ENCODE measurements around the gene CCBE1.

The CCBE1 gene

GRCh38 chr18:59549503-59550173 is 147.6 kb downstream of the CCBE1 start:
- DNase-seq (ENCODE audit: low spot score), result no peak
- Histone ChIP-seq H3K18ac (ENCODE audit: low read length) (no peak overlapping the region), H3K4me1 (ENCODE audit: control insufficient read depth in 2 of 2, insufficient read depth in 1 of 2, low read depth in 1 of 2, low read length in 2 of 2) (no peaks in the 10 kb centered on the region), H3K79me1 (ENCODE audit: low read depth, low read length) (no peaks in the 10 kb centered on the region), H3K4ac (ENCODE audit: low read length) (no peak overlapping the region), H2BK120ac (ENCODE audit: low read depth, low read length) (no peak overlapping the region), H2AFZ (ENCODE audit: low read length) (no peak overlapping the region), H3K27ac (replicated peaks; ENCODE audit: low read length) (no peak overlapping the region), H3K14ac (ENCODE audit: low read length) (no peak overlapping the region), H3K9me3 (replicated peaks in 1 of 2; ENCODE audit: control insufficient read depth in 2 of 2, insufficient read depth in 1 of 2, low read depth in 1 of 2, low read length in 2 of 2) (no peaks in the 10 kb centered on the region), H3K36me3 (replicated peaks in 1 of 2; ENCODE audit: control insufficient read depth in 2 of 2, insufficient read depth in 2 of 2, low read length in 2 of 2) (no peaks in the 10 kb centered on the region), H3K27me3 (ENCODE audit: control insufficient read depth in 3 of 3, insufficient read depth in 3 of 3, low read depth in 1 of 3, low read length in 3 of 3) (peaks cover 0 to 4% (median 0%) of the 10 kb centered on the region in 3 experiments), H2BK12ac (ENCODE audit: low read length) (no peak overlapping the region), H2BK5ac (ENCODE audit: low read length) (no peak overlapping the region), H3K23ac (ENCODE audit: low read depth, low read length, poor library complexity) (no peak overlapping the region), H2BK15ac (ENCODE audit: low read length) (no peak overlapping the region), H2AK5ac (ENCODE audit: low read depth, low read length) (no peak overlapping the region), H3K9ac (ENCODE audit: low read depth, low read length, poor library complexity) (no peak overlapping the region), H4K91ac (ENCODE audit: low read depth, low read length, poor library complexity) (no peak overlapping the region), H3K4me2 (ENCODE audit: insufficient read depth, low read length, poor library complexity, severe bottlenecking) (no peak overlapping the region), H3K4me3 (ENCODE audit: low read length in 2 of 2) (no peak overlapping the region), H4K8ac (ENCODE audit: low read depth, low read length) (no peak overlapping the region)
- WGBS, 2 donors (ENCODE audit: extremely low coverage in 2 of 2, insufficient read length in 2 of 2, insufficient replicate concordance in 1 of 2), result no CpG with 5 or more reads among the region's 3 CpGs

GRCh38 chr18:59547581-59548182 is 149.5 kb downstream of the CCBE1 start:
- Histone ChIP-seq H2BK15ac (ENCODE audit: low read length) (no peak overlapping the region), H2AFZ (ENCODE audit: low read length) (no peak overlapping the region), H3K79me1 (ENCODE audit: low read depth, low read length) (no peaks in the 10 kb centered on the region), H2AK5ac (ENCODE audit: low read depth, low read length) (no peak overlapping the region), H3K4me2 (ENCODE audit: insufficient read depth, low read length, poor library complexity, severe bottlenecking) (no peak overlapping the region), H2BK12ac (ENCODE audit: low read length) (no peak overlapping the region), H3K4ac (ENCODE audit: low read length) (no peak overlapping the region), H3K18ac (ENCODE audit: low read length) (no peak overlapping the region), H2BK120ac (ENCODE audit: low read depth, low read length) (no peak overlapping the region), H3K36me3 (replicated peaks in 1 of 2; ENCODE audit: control insufficient read depth in 2 of 2, insufficient read depth in 2 of 2, low read length in 2 of 2) (no peaks in the 10 kb centered on the region), H4K8ac (ENCODE audit: low read depth, low read length) (no peak overlapping the region), H3K9ac (ENCODE audit: low read depth, low read length, poor library complexity) (no peak overlapping the region), H3K14ac (ENCODE audit: low read length) (no peak overlapping the region), H3K4me3 (ENCODE audit: low read length in 2 of 2) (no peak overlapping the region), H2BK5ac (ENCODE audit: low read length) (no peak overlapping the region), H4K91ac (ENCODE audit: low read depth, low read length, poor library complexity) (no peak overlapping the region), H3K4me1 (ENCODE audit: control insufficient read depth in 2 of 2, insufficient read depth in 1 of 2, low read depth in 1 of 2, low read length in 2 of 2) (no peaks in the 10 kb centered on the region), H3K27me3 (ENCODE audit: control insufficient read depth in 3 of 3, insufficient read depth in 3 of 3, low read depth in 1 of 3, low read length in 3 of 3) (peaks cover 0 to 6% (median 0%) of the 10 kb centered on the region in 3 experiments), H3K23ac (ENCODE audit: low read depth, low read length, poor library complexity) (no peak overlapping the region), H3K9me3 (replicated peaks in 1 of 2; ENCODE audit: control insufficient read depth in 2 of 2, insufficient read depth in 1 of 2, low read depth in 1 of 2, low read length in 2 of 2) (no peaks in the 10 kb centered on the region), H3K27ac (replicated peaks; ENCODE audit: low read length) (no peak overlapping the region)
- WGBS, 2 donors (ENCODE audit: extremely low coverage in 2 of 2, insufficient read length in 2 of 2, insufficient replicate concordance in 1 of 2), result no CpG with 5 or more reads among the region's 11 CpGs
- DNase-seq (ENCODE audit: low spot score), result no peak

- H4K8ac ChIP-seq (ENCODE audit: low read depth, low read length), result no peak overlapping the region
- no peak for DNase-seq (ENCODE audit: low spot score)
- WGBS, 2 donors (ENCODE audit: extremely low coverage in 2 of 2, insufficient read length in 2 of 2, insufficient replicate concordance in 1 of 2), result no CpG with 5 or more reads among the region's 3 CpGs
These were observed 151.0 kb downstream of the CCBE1 start for GRCh38 chr18:59546188-59546587.

GRCh38 chr18:59540780-59541179 is 156.4 kb downstream of the CCBE1 start:
- Histone ChIP-seq H2BK120ac (ENCODE audit: low read depth, low read length) (no peak overlapping the region), H2BK15ac (ENCODE audit: low read length) (no peak overlapping the region), H3K18ac (ENCODE audit: low read length) (no peak overlapping the region), H3K4me3 (ENCODE audit: low read length in 2 of 2) (no peak overlapping the region), H3K9me3 (replicated peaks in 1 of 2; ENCODE audit: control insufficient read depth in 2 of 2, insufficient read depth in 1 of 2, low read depth in 1 of 2, low read length in 2 of 2) (no peaks in the 10 kb centered on the region), H3K4me2 (ENCODE audit: insufficient read depth, low read length, poor library complexity, severe bottlenecking) (no peak overlapping the region), H4K91ac (ENCODE audit: low read depth, low read length, poor library complexity) (no peak overlapping the region), H3K9ac (ENCODE audit: low read depth, low read length, poor library complexity) (no peak overlapping the region), H3K27me3 (ENCODE audit: control insufficient read depth in 3 of 3, insufficient read depth in 3 of 3, low read depth in 1 of 3, low read length in 3 of 3) (peaks cover 0 to 2% (median 0%) of the 10 kb centered on the region in 3 experiments), H2AFZ (ENCODE audit: low read length) (no peak overlapping the region), H4K8ac (ENCODE audit: low read depth, low read length) (no peak overlapping the region), H3K36me3 (replicated peaks in 1 of 2; ENCODE audit: control insufficient read depth in 2 of 2, insufficient read depth in 2 of 2, low read length in 2 of 2) (no peaks in the 10 kb centered on the region), H3K4me1 (ENCODE audit: control insufficient read depth in 2 of 2, insufficient read depth in 1 of 2, low read depth in 1 of 2, low read length in 2 of 2) (no peaks in the 10 kb centered on the region), H3K4ac (ENCODE audit: low read length) (no peak overlapping the region), H3K27ac (replicated peaks; ENCODE audit: low read length) (no peak overlapping the region), H3K14ac (ENCODE audit: low read length) (no peak overlapping the region), H3K23ac (ENCODE audit: low read depth, low read length, poor library complexity) (no peak overlapping the region), H2AK5ac (ENCODE audit: low read depth, low read length) (no peak overlapping the region), H2BK12ac (ENCODE audit: low read length) (no peak overlapping the region), H2BK5ac (ENCODE audit: low read length) (no peak overlapping the region), H3K79me1 (ENCODE audit: low read depth, low read length) (no peaks in the 10 kb centered on the region)
- no peak for DNase-seq (ENCODE audit: low spot score)
- WGBS, 2 donors (ENCODE audit: extremely low coverage in 2 of 2, insufficient read length in 2 of 2, insufficient replicate concordance in 1 of 2), result no CpG with 5 or more reads among the region's 3 CpGs

More at GRCh38 chr18:59546188-59546587, 151.0 kb downstream of the CCBE1 start:
- H3K4me3 ChIP-seq (ENCODE audit: low read length in 2 of 2), result no peak overlapping the region
- H2AFZ ChIP-seq (ENCODE audit: low read length), result no peak overlapping the region
- H3K4ac ChIP-seq (ENCODE audit: low read length), result no peak overlapping the region
- H3K27ac ChIP-seq (replicated peaks; ENCODE audit: low read length), result no peak overlapping the region
- H2BK15ac ChIP-seq (ENCODE audit: low read length), result no peak overlapping the region
- no peak overlapping the region for H3K18ac ChIP-seq (ENCODE audit: low read length)
- H2BK5ac ChIP-seq (ENCODE audit: low read length), result no peak overlapping the region
- H2BK120ac ChIP-seq (ENCODE audit: low read depth, low read length), result no peak overlapping the region
- peaks cover 0 to 6% (median 0%) of the 10 kb centered on the region in 3 experiments for H3K27me3 ChIP-seq (ENCODE audit: control insufficient read depth in 3 of 3, insufficient read depth in 3 of 3, low read depth in 1 of 3, low read length in 3 of 3)
- no peak overlapping the region for H3K4me2 ChIP-seq (ENCODE audit: insufficient read depth, low read length, poor library complexity, severe bottlenecking)
- H3K23ac ChIP-seq (ENCODE audit: low read depth, low read length, poor library complexity), result no peak overlapping the region
- H3K9ac ChIP-seq (ENCODE audit: low read depth, low read length, poor library complexity), result no peak overlapping the region
- no peaks in the 10 kb centered on the region for H3K4me1 ChIP-seq (ENCODE audit: control insufficient read depth in 2 of 2, insufficient read depth in 1 of 2, low read depth in 1 of 2, low read length in 2 of 2)
- no peaks in the 10 kb centered on the region for H3K79me1 ChIP-seq (ENCODE audit: low read depth, low read length)
- no peak overlapping the region for H4K91ac ChIP-seq (ENCODE audit: low read depth, low read length, poor library complexity)
- no peaks in the 10 kb centered on the region for H3K9me3 ChIP-seq (replicated peaks in 1 of 2; ENCODE audit: control insufficient read depth in 2 of 2, insufficient read depth in 1 of 2, low read depth in 1 of 2, low read length in 2 of 2)
- H2AK5ac ChIP-seq (ENCODE audit: low read depth, low read length), result no peak overlapping the region
- no peak overlapping the region for H2BK12ac ChIP-seq (ENCODE audit: low read length)
- no peaks in the 10 kb centered on the region for H3K36me3 ChIP-seq (replicated peaks in 1 of 2; ENCODE audit: control insufficient read depth in 2 of 2, insufficient read depth in 2 of 2, low read length in 2 of 2)
- no peak overlapping the region for H3K14ac ChIP-seq (ENCODE audit: low read length)
